ENCODE measurements around the gene MYDGF.

MYDGF gene

GRCh38 chr19:4641132-4641531 lies 29.0 kb downstream of the MYDGF start:
- ChIA-PET CTCF (interaction anchor here (1.0 kb wide), 1 partner anchor 13 kb away, joined by 3 read pairs; no protein-coding TSS in a partner anchor), POLR2A (no interaction called here)
- Histone ChIP-seq H3K27me3 (replicated peaks in 2 of 5; ENCODE audit: control insufficient read depth in 4 of 5, insufficient read depth in 5 of 5, low read length in 4 of 5) (no peaks in the 10 kb centered on the region), H3K36me3 (ENCODE audit: control insufficient read depth in 4 of 4, insufficient read depth in 4 of 4, low read length in 3 of 4) (peaks cover 0 to 4% (median under 1%) of the 10 kb centered on the region in 4 experiments), H3K4me3 (ENCODE audit: control insufficient read depth in 1 of 7, extremely low read depth in 1 of 7, insufficient read depth in 4 of 7, low read depth in 2 of 7, low read length in 6 of 7) (no peak overlapping the region), H3K27ac (ENCODE audit: insufficient read depth in 1 of 2, low read depth in 1 of 2, low read length in 2 of 2, poor library complexity in 1 of 2, severe bottlenecking in 2 of 2) (peak overlapping the region in 1 of 2 experiments; percentile 91), H3K4me1 (ENCODE audit: control extremely low read depth in 1 of 4, control insufficient read depth in 4 of 4, insufficient read depth in 4 of 4, low read length in 3 of 4) (peaks cover 0 to 45% (median 38%) of the 10 kb centered on the region in 4 experiments), H3K9me3 (ENCODE audit: control extremely low read depth in 1 of 5, control insufficient read depth in 4 of 5, insufficient read depth in 2 of 5, low read depth in 1 of 5, low read length in 4 of 5) (no peaks in the 10 kb centered on the region)
- DNase-seq: no peak
- 89% methylated on average over 11 of the region's 14 CpGs for WGBS (ENCODE audit: insufficient coverage)

DNA sequence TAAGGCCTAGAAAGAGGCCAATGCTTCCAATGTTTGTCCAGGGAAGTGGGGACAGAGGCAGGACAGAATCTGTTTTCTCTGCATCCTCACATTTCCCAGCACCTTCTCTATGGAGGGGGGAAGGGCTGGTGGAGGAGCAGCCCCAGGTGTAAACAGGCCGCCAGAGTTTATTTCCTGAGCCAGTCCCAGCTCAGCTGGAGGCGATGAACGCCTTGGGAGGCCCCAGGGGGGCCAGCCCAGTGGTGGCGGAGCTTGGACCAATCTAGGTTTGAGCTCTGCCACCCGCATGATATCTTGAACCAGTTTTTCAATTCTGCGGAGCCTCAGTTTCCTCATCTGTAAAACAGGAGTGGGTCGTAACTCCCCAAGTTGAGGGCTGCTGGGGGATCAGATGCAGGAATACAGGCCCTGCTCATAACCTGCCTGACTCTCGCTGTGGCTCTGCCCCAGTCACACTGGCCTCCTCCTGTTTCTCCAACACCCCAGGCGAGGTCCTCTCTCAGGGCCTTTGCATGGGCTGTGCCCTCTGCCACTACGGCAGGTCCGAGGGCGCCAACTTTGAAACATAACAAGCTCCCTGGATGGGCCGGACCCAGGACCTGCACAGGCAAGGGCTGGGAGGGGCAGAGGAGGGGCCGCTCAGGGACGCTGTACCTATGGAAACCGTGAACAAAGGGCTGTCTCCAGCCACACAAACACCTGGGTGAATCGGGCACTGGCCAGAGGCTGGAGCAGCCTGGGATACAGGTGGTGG lies 29.7 kb downstream of the MYDGF start:
- DNase-seq: no peak
- 67% methylated on average over 11 of the region's 17 CpGs for WGBS (ENCODE audit: insufficient coverage)
- Histone ChIP-seq H3K27me3 (replicated peaks in 2 of 5; ENCODE audit: control insufficient read depth in 4 of 5, insufficient read depth in 5 of 5, low read length in 4 of 5) (no peaks in the 10 kb centered on the region), H3K9me3 (ENCODE audit: control extremely low read depth in 1 of 5, control insufficient read depth in 4 of 5, insufficient read depth in 2 of 5, low read depth in 1 of 5, low read length in 4 of 5) (no peaks in the 10 kb centered on the region), H3K4me1 (ENCODE audit: control extremely low read depth in 1 of 4, control insufficient read depth in 4 of 4, insufficient read depth in 4 of 4, low read length in 3 of 4) (peaks cover 0 to 52% (median 43%) of the 10 kb centered on the region in 4 experiments), H3K27ac (ENCODE audit: insufficient read depth in 1 of 2, low read depth in 1 of 2, low read length in 2 of 2, poor library complexity in 1 of 2, severe bottlenecking in 2 of 2) (peak overlapping the region; percentile 74 to 91), H3K4me3 (ENCODE audit: control insufficient read depth in 1 of 7, extremely low read depth in 1 of 7, insufficient read depth in 4 of 7, low read depth in 2 of 7, low read length in 6 of 7) (peak overlapping the region in 6 of 7 experiments; percentile 93 to 100 (median 96)), H3K36me3 (ENCODE audit: control insufficient read depth in 4 of 4, insufficient read depth in 4 of 4, low read length in 3 of 4) (peaks cover 0 to 2% (median 0%) of the 10 kb centered on the region in 4 experiments)
- CTCF ChIA-PET: interaction anchor here (1.0 kb wide), 1 partner anchor 14 kb away, joined by 4 read pairs; no protein-coding TSS in a partner anchor
- POLR2A ChIA-PET: no interaction called here

DNA sequence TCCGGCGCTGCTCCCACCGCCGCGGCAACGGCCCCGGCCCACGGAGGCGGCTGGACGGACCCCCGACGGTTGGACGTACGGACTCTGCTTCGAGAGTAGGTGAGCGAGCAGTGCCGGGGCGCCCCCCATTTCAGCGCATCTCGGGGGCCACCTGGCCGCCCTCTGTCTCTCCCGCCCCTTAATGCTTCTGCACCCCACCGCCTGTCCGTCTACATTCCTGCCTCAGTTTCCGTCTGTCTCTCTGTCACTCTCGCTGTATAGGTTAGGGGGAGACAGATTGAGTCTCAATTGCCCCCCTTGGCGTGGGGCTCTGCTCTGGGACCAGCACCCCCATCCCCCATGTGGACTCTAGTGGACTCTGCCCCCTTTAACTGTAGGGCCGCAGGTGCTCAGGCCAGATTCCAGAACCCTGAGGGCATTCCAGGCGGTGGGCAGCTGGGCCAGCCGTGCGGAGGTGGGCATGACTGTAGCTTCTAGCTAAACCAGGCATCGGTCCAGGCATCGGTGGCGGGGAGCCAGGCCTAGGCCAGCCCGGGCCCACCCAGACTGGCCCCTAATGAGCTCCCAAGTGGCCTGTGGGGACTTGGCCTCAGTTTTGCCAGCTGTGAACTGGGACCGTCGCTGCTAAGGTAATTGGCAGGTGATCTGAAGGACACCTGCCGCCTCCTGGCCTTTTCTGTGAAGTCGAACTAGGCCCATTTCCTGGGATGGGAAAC lies 30.5 kb downstream of the MYDGF start:
- WGBS (ENCODE audit: insufficient coverage): 5% methylated on average over 34 of the region's 39 CpGs
- POLR2A ChIA-PET: interaction anchor here (0.7 kb wide), 1 partner anchor 46 kb away, joined by 3 read pairs; no protein-coding TSS in a partner anchor
- H3K27me3 ChIP-seq (replicated peaks in 2 of 5; ENCODE audit: control insufficient read depth in 4 of 5, insufficient read depth in 5 of 5, low read length in 4 of 5): no peaks in the 10 kb centered on the region
- DNase-seq: no peak
- H3K4me3 ChIP-seq (ENCODE audit: control insufficient read depth in 1 of 7, extremely low read depth in 1 of 7, insufficient read depth in 4 of 7, low read depth in 2 of 7, low read length in 6 of 7): peak overlapping the region; percentile 69 to 100 (median 95)
- CTCF ChIA-PET: interaction anchor here (0.6 to 1.0 kb wide), 2 partner anchors 11 to 15 kb away, joined by 3 to 4 read pairs; no protein-coding TSS in a partner anchor
- H3K27ac ChIP-seq (ENCODE audit: insufficient read depth in 1 of 2, low read depth in 1 of 2, low read length in 2 of 2, poor library complexity in 1 of 2, severe bottlenecking in 2 of 2): peak overlapping the region; percentile 74 to 91
- peaks cover 0 to 2% (median 0%) of the 10 kb centered on the region in 4 experiments for H3K36me3 ChIP-seq (ENCODE audit: control insufficient read depth in 4 of 4, insufficient read depth in 4 of 4, low read length in 3 of 4)
- H3K9me3 ChIP-seq (ENCODE audit: control extremely low read depth in 1 of 5, control insufficient read depth in 4 of 5, insufficient read depth in 2 of 5, low read depth in 1 of 5, low read length in 4 of 5): no peaks in the 10 kb centered on the region
- H3K4me1 ChIP-seq (ENCODE audit: control extremely low read depth in 1 of 4, control insufficient read depth in 4 of 4, insufficient read depth in 4 of 4, low read length in 3 of 4): peaks cover 0 to 59% (median 48%) of the 10 kb centered on the region in 4 experiments

- WGBS (ENCODE audit: insufficient coverage): 0% methylated on average over 16 of the region's 49 CpGs
- Histone ChIP-seq H3K27ac (ENCODE audit: insufficient read depth in 1 of 2, low read depth in 1 of 2, low read length in 2 of 2, poor library complexity in 1 of 2, severe bottlenecking in 2 of 2) (peak within 1 kb of the TSS; percentile 74 to 91), H3K36me3 (ENCODE audit: control insufficient read depth in 4 of 4, insufficient read depth in 4 of 4, low read length in 3 of 4) (peaks cover 0 to 2% (median 0%) of the 10 kb centered on the region in 4 experiments), H3K4me3 (ENCODE audit: control insufficient read depth in 1 of 7, extremely low read depth in 1 of 7, insufficient read depth in 4 of 7, low read depth in 2 of 7, low read length in 6 of 7) (peak within 1 kb of the TSS; percentile 69 to 100 (median 95)), H3K4me1 (ENCODE audit: control extremely low read depth in 1 of 4, control insufficient read depth in 4 of 4, insufficient read depth in 4 of 4, low read length in 3 of 4) (peaks cover 0 to 66% (median 54%) of the 10 kb centered on the region in 4 experiments), H3K27me3 (replicated peaks in 2 of 5; ENCODE audit: control insufficient read depth in 4 of 5, insufficient read depth in 5 of 5, low read length in 4 of 5) (no peaks in the 10 kb centered on the region), H3K9me3 (ENCODE audit: control extremely low read depth in 1 of 5, control insufficient read depth in 4 of 5, insufficient read depth in 2 of 5, low read depth in 1 of 5, low read length in 4 of 5) (no peaks in the 10 kb centered on the region)
- DNase-seq: peak; percentile 96 to 99 (median 98)
- POLR2A ChIA-PET: interaction anchor here (0.7 kb wide), 1 partner anchor 46 kb away, joined by 3 read pairs; no protein-coding TSS in a partner anchor
- CTCF ChIA-PET: interaction anchor here (0.6 to 3.4 kb wide), 5 partner anchors 12 to 79 kb away, joined by 3 to 36 read pairs (median 3); partner anchors contain the start of gene SEMA6B
These were observed 31.2 kb downstream of the MYDGF start, which contains the start of gene TNFAIP8L1 for GRCh38 chr19:4638828-4639530. TSS of gene TNFAIP8L1 (plus strand) at chr19:4639516. CDS start at chr19:4651870, 12,354 bp downstream.

GRCh38 chr19:4638317-4638716 lies 31.8 kb downstream of the MYDGF start:
- H3K27ac ChIP-seq (ENCODE audit: insufficient read depth in 1 of 2, low read depth in 1 of 2, low read length in 2 of 2, poor library complexity in 1 of 2, severe bottlenecking in 2 of 2): peak overlapping the region in 1 of 2 experiments; percentile 74
- H3K4me1 ChIP-seq (ENCODE audit: control extremely low read depth in 1 of 4, control insufficient read depth in 4 of 4, insufficient read depth in 4 of 4, low read length in 3 of 4): peaks cover 0 to 73% (median 59%) of the 10 kb centered on the region in 4 experiments

DNA sequence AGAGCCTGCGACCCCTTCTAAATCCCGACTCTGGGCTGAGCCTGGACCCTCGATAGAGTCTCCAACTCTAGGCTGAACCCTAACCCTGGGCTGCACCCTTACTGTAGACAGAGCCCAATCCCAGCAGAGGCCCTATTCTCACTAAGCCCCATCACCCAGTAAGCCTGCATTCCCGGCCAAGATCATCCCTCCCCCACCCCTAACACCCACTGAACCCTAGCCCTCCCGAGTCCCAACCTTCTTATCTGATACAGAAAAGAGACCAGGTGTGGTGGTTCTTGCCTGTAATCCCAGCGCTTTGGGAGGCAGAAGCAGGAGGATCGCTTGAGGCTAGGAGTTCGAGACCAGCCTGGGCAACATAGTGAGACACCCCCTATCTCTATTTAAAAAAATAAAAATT lies 33.4 kb downstream of the MYDGF start:
- H3K4me1 ChIP-seq (ENCODE audit: control extremely low read depth in 1 of 4, control insufficient read depth in 4 of 4, insufficient read depth in 4 of 4, low read length in 3 of 4): peaks cover 0 to 73% (median 59%) of the 10 kb centered on the region in 4 experiments
- WGBS (ENCODE audit: insufficient coverage): 98% methylated on average over 5 of the region's 8 CpGs
- no peaks in the 10 kb centered on the region for H3K9me3 ChIP-seq (ENCODE audit: control extremely low read depth in 1 of 5, control insufficient read depth in 4 of 5, insufficient read depth in 2 of 5, low read depth in 1 of 5, low read length in 4 of 5)
- POLR2A ChIA-PET: interaction anchor here (0.6 to 0.8 kb wide), 2 partner anchors 78 to 82 kb away, joined by 3 to 4 read pairs; no protein-coding TSS in a partner anchor
- H3K27me3 ChIP-seq (replicated peaks in 2 of 5; ENCODE audit: control insufficient read depth in 4 of 5, insufficient read depth in 5 of 5, low read length in 4 of 5): no peaks in the 10 kb centered on the region
- H3K4me3 ChIP-seq (ENCODE audit: control insufficient read depth in 1 of 7, extremely low read depth in 1 of 7, insufficient read depth in 4 of 7, low read depth in 2 of 7, low read length in 6 of 7): peak overlapping the region in 3 of 7 experiments; percentile 61 to 76 (median 62)
- H3K27ac ChIP-seq (ENCODE audit: insufficient read depth in 1 of 2, low read depth in 1 of 2, low read length in 2 of 2, poor library complexity in 1 of 2, severe bottlenecking in 2 of 2): no peak overlapping the region
- H3K36me3 ChIP-seq (ENCODE audit: control insufficient read depth in 4 of 4, insufficient read depth in 4 of 4, low read length in 3 of 4): no peaks in the 10 kb centered on the region
- DNase-seq: no peak
- CTCF ChIA-PET: interaction anchor here (0.7 to 3.4 kb wide), 22 partner anchors 8 to 165 kb away, joined by 3 to 46 read pairs (median 4); partner anchors contain the start of gene HDGFL2

More at GRCh38 chr19:4638317-4638716, 31.8 kb downstream of the MYDGF start:
- Histone ChIP-seq H3K4me3 (ENCODE audit: control insufficient read depth in 1 of 7, extremely low read depth in 1 of 7, insufficient read depth in 4 of 7, low read depth in 2 of 7, low read length in 6 of 7) (peak overlapping the region in 2 of 7 experiments; percentile 7 to 13), H3K36me3 (ENCODE audit: control insufficient read depth in 4 of 4, insufficient read depth in 4 of 4, low read length in 3 of 4) (peaks cover 0 to under 1% (median 0%) of the 10 kb centered on the region in 4 experiments), H3K9me3 (ENCODE audit: control extremely low read depth in 1 of 5, control insufficient read depth in 4 of 5, insufficient read depth in 2 of 5, low read depth in 1 of 5, low read length in 4 of 5) (no peaks in the 10 kb centered on the region), H3K27me3 (replicated peaks in 2 of 5; ENCODE audit: control insufficient read depth in 4 of 5, insufficient read depth in 5 of 5, low read length in 4 of 5) (no peaks in the 10 kb centered on the region)
- POLR2A ChIA-PET: no interaction called here
- WGBS (ENCODE audit: insufficient coverage): 74% methylated on average over 5 of the region's 11 CpGs
- CTCF ChIA-PET: interaction anchor here (1.0 to 3.4 kb wide), 8 partner anchors 41 to 79 kb away, joined by 3 to 46 read pairs (median 10); partner anchors contain the start of gene SEMA6B
- no peak for DNase-seq

Measured in common myeloid progenitor, CD34-positive (primary cell).